CMK (cell line): ENCODE results near the gene LHPP.
"Not testable (repeated sequence)": the region's sequence is repeated elsewhere in the genome, so short reads cannot be mapped to it uniquely, and the experiment has no call there.

Experiments
- DNase-seq: peaks from one replicate; pipeline ENCODE4 v3.0.0-alpha.2; 2010; ENCODE audit warnings: low read depth

LHPP gene

GRCh38 chr10:124606822-124607221 lies 145.2 kb downstream of the LHPP start:
- no peak for DNase-seq

DNA sequence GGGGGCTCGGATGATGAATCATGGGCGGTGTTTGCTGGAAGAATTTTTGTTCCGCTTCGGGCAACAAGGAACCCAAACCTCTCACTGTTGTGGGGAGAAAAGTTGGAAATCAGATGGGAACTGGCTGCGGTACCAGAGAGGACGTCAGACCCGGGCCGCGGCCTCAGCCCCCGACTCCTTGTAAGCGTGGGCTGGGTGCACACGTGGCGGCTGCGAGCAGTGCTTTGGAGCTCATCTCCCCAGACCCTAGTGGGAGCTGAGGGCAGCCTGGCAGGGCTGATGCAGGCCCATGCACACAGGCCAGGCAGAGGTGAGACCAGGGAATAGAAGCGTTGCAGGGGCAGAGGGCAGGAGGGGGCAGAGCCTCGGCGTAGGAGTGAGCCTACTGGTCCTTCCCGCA lies 146.1 kb downstream of the LHPP start:
- no peak for DNase-seq

GRCh38 chr10:124608093-124608721 lies 146.6 kb downstream of the LHPP start:
- no peak for DNase-seq

- no peak for DNase-seq
Observed at GRCh38 chr10:124609698-124610097, 148.1 kb downstream of the LHPP start.

GRCh38 chr10:124610186-124610585 lies 148.6 kb downstream of the LHPP start:
- DNase-seq: not testable (repeated sequence)

DNA sequence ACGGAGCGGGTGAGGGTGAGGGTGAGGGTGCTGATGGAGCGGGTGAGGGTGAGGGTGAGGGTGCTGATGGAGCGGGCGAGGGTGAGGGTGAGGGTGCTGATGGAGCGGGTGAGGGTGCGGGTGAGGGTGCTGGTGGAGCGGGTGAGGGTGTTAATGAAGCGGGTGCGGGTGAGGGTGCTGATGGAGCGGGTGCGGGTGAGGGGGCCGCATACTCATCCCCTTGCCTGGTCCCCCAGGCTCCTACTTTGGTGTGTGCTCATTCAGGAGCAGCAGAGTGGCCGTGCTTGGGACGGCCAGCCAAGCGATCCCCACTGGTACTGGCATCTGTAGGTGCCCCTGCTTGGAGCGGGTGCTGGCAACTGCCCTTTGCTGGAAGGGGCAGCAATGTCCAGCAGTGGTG lies 149.2 kb downstream of the LHPP start:
- not testable (repeated sequence) for DNase-seq

DNA sequence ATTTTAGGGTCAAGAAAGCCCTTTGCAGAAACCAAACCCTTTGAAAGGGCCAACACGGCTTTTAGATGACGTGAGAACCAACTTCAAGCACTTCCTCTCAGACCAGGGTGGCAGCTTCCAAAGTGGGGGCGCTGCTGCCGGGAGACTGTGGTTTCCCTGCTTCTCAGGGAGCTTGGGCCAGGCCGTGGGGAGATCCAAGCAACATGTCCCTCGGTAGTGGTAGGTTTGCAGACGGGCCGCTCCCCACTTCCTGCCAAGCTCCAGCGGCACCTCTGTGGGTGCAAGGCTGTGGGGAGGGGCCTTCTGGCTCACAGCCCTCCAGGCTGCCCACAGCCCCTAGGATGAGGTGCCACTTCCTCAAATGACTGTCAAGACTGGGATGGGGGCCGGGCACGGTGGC lies 150.1 kb downstream of the LHPP start:
- peak; percentile 39 for DNase-seq

DNA sequence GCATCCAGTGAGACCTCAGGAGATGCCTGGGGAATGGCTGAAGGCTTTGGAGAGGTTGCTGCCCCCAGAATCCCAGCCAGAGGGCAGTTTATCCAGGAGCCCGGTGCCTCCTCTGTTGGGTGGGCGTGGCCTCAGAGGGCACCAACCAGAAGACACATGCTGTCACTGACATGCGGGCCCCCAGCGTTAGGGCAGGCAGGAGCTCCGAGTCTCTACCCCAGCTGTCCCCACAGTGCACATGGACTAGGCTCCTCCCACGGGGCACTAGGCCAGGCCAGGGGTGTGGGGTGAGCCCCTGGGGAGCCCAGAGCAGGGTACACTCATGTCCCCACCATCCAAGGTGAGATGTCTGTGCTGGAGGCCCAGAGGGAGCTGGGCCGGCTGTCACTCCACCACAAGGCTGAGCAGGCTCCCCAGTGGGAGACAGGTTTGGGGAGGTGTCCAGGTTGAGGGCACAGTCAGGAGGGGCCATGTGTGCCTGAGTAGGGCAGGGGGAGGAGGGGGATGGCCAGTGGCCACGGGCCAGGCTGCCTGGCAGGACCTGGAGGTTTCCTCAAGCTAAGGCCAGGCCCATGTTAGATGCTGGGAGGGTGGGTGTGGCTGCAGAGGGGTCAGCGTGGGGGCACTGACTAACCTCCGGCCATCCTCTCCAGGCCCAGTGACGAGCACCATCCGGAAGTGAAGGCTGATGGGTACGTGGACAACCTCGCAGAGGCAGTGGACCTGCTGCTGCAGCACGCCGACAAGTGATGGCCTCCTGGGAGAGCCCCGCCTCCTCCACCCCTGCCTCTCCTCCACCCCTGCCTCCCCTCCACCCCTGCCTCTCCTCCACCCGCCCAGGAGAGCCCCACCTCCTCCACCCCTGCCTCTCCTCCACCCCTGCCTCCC lies 151.2 kb downstream of the LHPP start:
- no peak for DNase-seq

DNA sequence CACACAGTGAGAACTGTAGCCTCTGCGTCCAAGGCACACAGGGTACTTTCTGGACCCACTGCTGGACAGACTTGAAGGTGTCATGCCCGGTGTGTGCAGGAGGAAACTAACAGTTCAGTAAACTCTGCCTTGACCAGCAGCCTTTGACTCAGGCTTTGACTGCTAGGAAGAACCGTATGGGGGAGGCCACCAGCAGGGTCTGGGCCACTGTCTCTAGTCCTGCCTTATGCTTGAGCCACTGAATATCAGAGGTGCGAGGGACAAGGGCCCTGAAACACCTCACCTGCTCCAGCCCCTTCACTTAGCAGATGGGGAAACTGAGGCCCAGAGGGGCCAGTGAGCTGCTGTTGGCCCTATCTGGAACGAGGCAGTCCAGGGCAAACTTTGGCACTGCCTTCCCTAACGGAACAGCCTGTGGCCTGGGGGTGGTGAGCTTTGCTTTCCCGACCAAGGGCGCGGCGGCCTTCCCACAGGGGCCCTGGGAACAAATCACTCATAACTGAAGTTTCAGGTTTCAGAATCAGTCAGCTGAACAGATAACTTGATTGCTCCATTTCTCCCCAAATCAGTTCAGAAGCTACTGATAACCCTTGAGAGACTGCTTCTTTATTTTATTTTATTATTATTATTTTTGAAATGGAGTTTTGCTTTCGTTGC lies 152.5 kb downstream of the LHPP start:
- DNase-seq: no peak

GRCh38 chr10:124615259-124615658 lies 153.6 kb downstream of the LHPP start:
- DNase-seq: no peak

DNA sequence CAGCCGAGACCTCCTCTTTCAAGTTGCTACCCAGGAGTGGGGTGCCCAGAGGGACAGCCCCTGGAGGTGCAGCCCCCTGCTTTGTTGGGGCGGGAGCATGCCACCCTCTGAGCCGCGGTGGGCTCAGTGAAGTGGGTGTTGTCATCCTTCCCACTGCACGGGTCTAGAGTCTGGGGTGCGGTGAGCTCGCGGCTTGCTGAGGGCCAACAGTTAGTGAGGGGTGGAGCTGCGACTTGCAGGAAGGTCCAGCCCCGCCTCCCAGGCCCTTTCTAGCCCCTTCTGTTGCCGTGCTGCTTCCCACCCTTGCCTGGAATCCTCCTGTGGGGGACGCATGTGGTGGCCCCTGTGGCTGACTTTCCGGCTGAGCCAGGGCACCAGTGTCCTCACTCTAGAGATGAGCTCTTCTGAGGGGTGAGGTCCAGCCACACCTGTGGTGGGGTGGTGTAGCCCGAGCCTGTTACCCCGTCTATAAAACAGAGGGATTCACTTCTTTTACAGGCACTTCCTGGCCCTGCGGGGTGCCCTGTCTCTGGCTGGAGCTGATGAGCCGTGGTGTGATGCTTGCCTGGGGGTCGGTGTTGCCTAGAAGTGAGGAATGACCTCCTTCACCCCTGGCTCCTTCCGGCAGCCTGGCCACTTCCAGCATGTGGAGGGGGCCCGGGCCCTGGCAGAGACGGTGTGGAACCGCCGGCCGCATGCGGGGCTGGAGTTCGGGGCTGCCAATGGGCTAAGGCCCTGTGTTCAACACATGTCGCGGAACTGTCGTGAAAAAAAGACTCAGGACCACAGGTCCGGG lies 154.6 kb downstream of the LHPP start:
- DNase-seq: no peak

GRCh38 chr10:124616836-124617130 lies 155.2 kb downstream of the LHPP start:
- DNase-seq: no peak

DNA sequence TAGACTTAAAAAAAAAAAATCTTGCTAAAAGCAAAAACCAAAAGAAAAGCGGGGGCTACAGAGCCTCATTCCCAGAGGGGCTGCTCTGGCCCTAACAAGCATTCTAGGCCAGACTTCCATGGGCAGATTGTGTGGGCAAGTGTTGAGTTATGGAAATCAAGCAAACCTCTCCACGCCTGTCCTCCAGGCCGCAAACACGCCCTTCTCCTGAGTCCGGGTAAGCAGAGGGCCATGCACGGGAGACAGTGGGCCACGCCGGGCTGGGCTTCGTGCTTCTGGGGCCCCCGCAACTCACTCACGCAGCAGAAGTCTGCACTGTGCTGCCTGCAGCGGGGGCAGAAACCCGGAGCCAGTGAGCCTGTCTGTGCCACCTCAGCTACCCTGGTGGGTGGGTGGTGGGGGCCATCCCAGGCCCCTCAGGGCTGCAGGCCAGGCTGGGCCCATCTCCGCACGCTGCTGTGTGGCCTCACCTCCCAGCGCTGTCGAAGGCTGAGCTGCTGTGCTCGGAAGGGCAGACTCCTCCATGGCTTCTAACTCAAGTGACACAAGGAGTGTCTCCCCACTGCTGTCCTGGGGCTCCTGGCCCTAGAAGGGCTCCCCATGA lies 156.9 kb downstream of the LHPP start:
- no peak for DNase-seq

DNA sequence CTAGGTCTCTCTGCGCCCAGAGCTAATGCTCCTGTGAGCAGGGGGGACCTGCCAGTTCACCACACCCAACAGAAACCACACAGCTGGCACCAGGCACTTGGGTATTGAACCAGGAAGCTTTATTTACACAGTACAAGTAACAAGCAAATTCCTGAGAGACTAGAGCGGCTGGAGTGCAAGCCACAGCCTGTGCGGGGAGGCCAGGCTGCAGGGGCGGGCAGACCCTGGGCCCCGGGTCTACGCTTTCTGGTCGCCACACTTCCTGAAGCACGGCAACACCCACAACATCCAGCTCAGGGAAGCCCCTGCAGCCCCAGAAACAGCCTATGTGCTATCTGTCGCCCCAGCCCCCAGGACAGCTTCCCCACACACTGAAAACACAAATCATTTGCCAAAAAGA lies 157.6 kb downstream of the LHPP start:
- DNase-seq: no peak

DNA sequence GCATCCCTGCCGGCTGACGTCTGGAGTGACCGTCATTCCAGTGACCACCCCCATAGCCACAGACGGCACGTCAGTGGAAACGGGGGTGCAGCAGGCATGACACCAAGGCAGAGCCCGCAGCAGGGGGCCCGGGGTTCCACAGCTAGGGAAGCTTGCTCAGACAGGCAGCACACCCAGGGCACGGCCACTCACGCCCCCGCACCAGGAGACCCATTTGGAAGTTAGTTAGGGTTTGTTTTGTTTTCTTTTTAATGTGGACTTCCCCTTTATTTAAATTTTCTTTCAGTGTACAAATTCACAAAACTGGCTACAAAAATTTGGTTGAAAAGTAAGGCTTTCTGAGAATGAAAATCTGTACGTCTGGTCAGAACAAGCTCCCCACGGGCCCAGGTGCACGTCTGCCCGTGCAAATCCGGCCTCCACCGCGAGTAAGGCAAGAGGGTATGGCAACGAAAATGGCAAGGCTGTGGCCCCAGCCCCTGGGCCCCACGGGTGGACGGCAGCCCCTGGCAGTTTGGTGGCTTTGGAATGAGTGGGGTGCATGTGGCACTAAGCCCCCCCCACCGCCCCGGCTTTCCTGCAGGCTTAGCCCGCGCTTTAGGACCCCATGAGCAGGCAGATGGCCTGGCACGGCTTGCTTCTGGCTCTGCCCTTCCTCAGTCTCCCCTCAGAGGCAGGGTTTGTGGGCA lies 158.3 kb downstream of the LHPP start:
- no peak for DNase-seq

GRCh38 chr10:124621637-124622036 lies 160.0 kb downstream of the LHPP start:
- DNase-seq: no peak

DNA sequence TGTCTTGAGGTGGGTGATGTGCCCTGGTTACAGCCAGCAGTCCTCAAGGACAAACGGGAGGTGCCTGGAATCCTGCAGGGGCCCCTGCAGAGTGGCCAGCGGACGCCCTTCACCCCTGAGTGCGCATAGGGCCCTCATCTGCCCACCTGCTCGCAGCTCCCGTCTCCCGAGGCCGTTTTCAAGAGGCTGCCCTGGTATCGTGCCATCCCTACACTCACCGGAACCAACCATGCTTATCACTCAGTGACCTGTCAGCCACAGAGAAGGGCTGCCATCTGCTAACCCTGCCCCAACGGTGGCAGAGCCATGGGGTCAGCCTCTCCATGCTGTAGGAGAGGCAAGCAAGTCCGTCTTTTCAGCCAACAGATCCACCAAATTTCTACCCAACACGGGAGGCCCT lies 160.5 kb downstream of the LHPP start:
- DNase-seq: no peak

GRCh38 chr10:124622866-124623536 lies 161.4 kb downstream of the LHPP start:
- no peak for DNase-seq

- no peak for DNase-seq
Observed at GRCh38 chr10:124624006-124624405, 162.4 kb downstream of the LHPP start.

DNA sequence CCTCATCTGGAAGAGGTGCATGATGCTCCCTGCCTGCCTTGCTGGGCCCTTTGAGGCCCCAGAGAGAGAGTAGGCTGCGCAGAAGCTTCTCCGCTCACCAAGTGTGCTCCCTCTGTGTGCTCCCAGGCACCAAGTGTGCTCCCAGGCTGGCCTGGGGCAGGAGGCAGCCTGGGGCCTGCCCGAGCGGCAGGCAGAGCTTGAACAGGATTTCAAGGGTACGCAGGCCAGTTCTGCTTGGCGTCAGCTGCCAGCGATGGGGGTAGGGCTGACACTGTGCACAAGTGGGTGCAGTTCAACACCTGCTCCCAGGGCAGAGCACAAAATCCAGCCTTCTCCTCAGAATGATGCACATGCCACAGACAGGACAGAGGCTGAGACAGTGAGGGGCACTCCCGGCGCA lies 162.8 kb downstream of the LHPP start:
- no peak for DNase-seq

- no peak for DNase-seq
Observed at GRCh38 chr10:124624895-124625294, 163.3 kb downstream of the LHPP start.
